Ovary (tissue), 9 donors: ENCODE data around the gene IFI6. TPM values are rescaled to one million over a fixed set of nuclear protein-coding genes. Genes with fewer than 3 reads are reported as not detected.

ENCODE experiments used
- DNase-seq, 5 donors: peaks; one replicate each; pipeline ENCODE4 v3.0.0-alpha.2; 2019 to 2020
- H3K27ac ChIP-seq, 2 donors: fragments of 200-600 bp; one replicate each; pipeline versions ENCODE4 v1.5.1 to v1.8.0; 2019 to 2022
- H3K27me3 ChIP-seq: fragments of 200-600 bp; one replicate; pipeline ENCODE4 v1.8.0; 2022
- H3K36me3 ChIP-seq: fragments of 200-600 bp; sonication (generic); one replicate; pipeline ENCODE4 v1.5.1; 2019
- H3K4me1 ChIP-seq: one replicate; pipeline ENCODE4 v1.8.1; 2013; ENCODE audit warnings: mild to moderate bottlenecking, moderate library complexity; ENCODE audit not compliant: insufficient read depth
- H3K4me3 ChIP-seq: fragments of 200-600 bp; sonication (generic); one replicate; pipeline ENCODE4 v1.5.1; 2017
- H3K9me3 ChIP-seq, 2 donors: fragments of 200-600 bp in 1 of 2; sonication (generic) in 1 of 2; one replicate each; pipeline versions ENCODE4 v1.5.1 to v1.8.1; 2013 to 2019; ENCODE audit warnings: mild to moderate bottlenecking in 1 of 2, moderate library complexity in 1 of 2
- CTCF ChIP-seq, 3 donors: fragments of 450-650 bp in 2 of 3; fragments of 200-600 bp in 1 of 3; IDR thresholded peaks; one replicate each; pipeline versions ENCODE4 v1.5.1 to v1.8.0; 2016 to 2022; ENCODE audit warnings: antibody characterized with exemption in 3 of 3, mild to moderate bottlenecking in 1 of 3
- EP300 ChIP-seq: sonication (generic); formaldehyde crosslinking; IDR thresholded peaks from one replicate; pipeline ENCODE4 v1.6.1; 2017; ENCODE audit warnings: antibody characterized with exemption
- POLR2A ChIP-seq: fragments of 450-650 bp; IDR thresholded peaks from one replicate; pipeline ENCODE4 v1.6.1; 2017; ENCODE audit warnings: antibody characterized with exemption, mild to moderate bottlenecking, moderate library complexity
- WGBS, 3 donors: extraction: QIAGEN DNeasy Blood & Tissue Kit in 1 of 3; methylation state at CpG; one replicate each; pipeline versions ENCODE4 v1.1.5 to v1.1.7; 2013 to 2017; 5-methylcytosine and 5-hydroxymethylcytosine counted together
- intact Hi-C, 4 donors: fragments of 100-400 bp; cut with DNase I; formaldehyde crosslinking; loops; one replicate each; pipeline versions ENCODE4 v1.11.0 to v1.15.1; 2022 to 2023
- polyA plus RNA-seq, 2 donors: library from polyadenylated mRNA; stranded (reverse); fragments of 200-250 nt in 1 of 2; fragments of 350-450 nt in 1 of 2; fragmentation: Illumina TruSeq in 1 of 2; extraction: RNeasy Lipid Tissue Mini Kit (QIAGEN cat#74804) in 1 of 2; gene quantifications; one replicate each; pipeline ENCODE4 v1.2.3, GENCODE V29; 2013 to 2014
- total RNA-seq, 7 donors: library from RNA; depleted of rRNA in 2 of 7; stranded (reverse); fragments of >200 nt in 2 of 7; fragmentation: NEBNext Ultra II Directional in 3 of 7; extraction: Animal tissue kit (Norgen Biotek cat#: 25700) in 3 of 7; gene quantifications; one replicate each; pipeline versions ENCODE4 v1.1.0 to v1.2.4, GENCODE V29; 2016 to 2023
- donor health status: DM: no; HTN: no; CAD: no; lungs with moderate emphysema.
- donor health status: DM: no; HTN: no; CAD: no.
- donor health status: Bipolar disorder and iron deficiency.
- donor health status: DM: yes; HTN: yes; CAD: no.
- donor health status: DM: no; HTN: no; CAD: no.
- donor health status: DM: yes; HTN: yes; CAD: no.

Gene IFI6
- total and polyA plus RNA-seq, 9 donors: 30.3 to 274 (median 61.2) TPM

GRCh38 chr1:27690183-27690582 lies 18.2 kb upstream of the IFI6 start:
- DNase-seq: no peak
- no peaks in the 10 kb centered on the region for H3K36me3 ChIP-seq
- no peaks in the 10 kb centered on the region for H3K9me3 ChIP-seq
- 64 to 68% (median 66%) methylated on average over 2 of the region's 2 CpGs for WGBS, 3 donors
- H3K27me3 ChIP-seq: no peaks in the 10 kb centered on the region
- H3K27ac ChIP-seq: no peak overlapping the region
- no peaks in the 10 kb centered on the region for H3K4me1 ChIP-seq
- no peak overlapping the region for H3K4me3 ChIP-seq
- intact Hi-C loops: no loop called here
- TF ChIP-seq POLR2A (no peak), CTCF (IDR thresholded peaks at IDR 0.05) (no peak), EP300 (no peak)

GRCh38 chr1:27689423-27690173 lies 17.6 kb upstream of the IFI6 start:
- no peak for DNase-seq
- WGBS, 3 donors: 29 to 37% (median 29%) methylated on average over 4 of the region's 4 CpGs
- intact Hi-C loops: no loop called here
- H3K4me3 ChIP-seq: no peak overlapping the region
- no peaks in the 10 kb centered on the region for H3K9me3 ChIP-seq
- no peak for TF ChIP-seq EP300
- TF ChIP-seq POLR2A: no peak
- no peak for TF ChIP-seq CTCF (IDR thresholded peaks at IDR 0.05)
- no peaks in the 10 kb centered on the region for H3K4me1 ChIP-seq
- no peaks in the 10 kb centered on the region for H3K36me3 ChIP-seq
- H3K27ac ChIP-seq: no peak overlapping the region
- H3K27me3 ChIP-seq: no peaks in the 10 kb centered on the region

DNA sequence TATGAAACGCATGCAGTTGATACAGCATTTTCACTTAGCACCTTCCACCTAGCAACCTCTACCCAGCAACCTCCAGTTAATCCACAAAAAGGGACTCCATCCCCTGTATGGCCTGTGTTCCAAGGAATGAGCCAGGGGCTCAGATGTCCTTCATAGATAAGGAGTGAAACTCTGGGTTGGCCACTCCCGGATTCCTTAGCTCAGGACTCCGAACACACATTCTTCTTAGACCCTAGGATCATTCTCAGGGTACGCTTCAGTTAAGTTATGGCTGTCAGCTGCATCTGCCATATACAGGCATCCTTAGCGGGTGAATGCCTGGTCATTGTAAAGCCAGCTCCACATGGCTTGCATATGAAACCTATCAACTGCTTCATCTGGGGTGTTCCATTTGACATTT lies 15.9 kb upstream of the IFI6 start:
- TF ChIP-seq EP300 (no peak), POLR2A (no peak), CTCF (IDR thresholded peaks at IDR 0.05) (no peak)
- WGBS, 3 donors: 87 to 94% (median 87%) methylated on average over 5 of the region's 5 CpGs
- H3K9me3 ChIP-seq: no peaks in the 10 kb centered on the region
- H3K27ac ChIP-seq: no peak overlapping the region
- no peak overlapping the region for H3K4me3 ChIP-seq
- H3K27me3 ChIP-seq: no peaks in the 10 kb centered on the region
- no peaks in the 10 kb centered on the region for H3K36me3 ChIP-seq
- intact Hi-C loops: no loop called here
- H3K4me1 ChIP-seq: no peaks in the 10 kb centered on the region
- DNase-seq: no peak

DNA sequence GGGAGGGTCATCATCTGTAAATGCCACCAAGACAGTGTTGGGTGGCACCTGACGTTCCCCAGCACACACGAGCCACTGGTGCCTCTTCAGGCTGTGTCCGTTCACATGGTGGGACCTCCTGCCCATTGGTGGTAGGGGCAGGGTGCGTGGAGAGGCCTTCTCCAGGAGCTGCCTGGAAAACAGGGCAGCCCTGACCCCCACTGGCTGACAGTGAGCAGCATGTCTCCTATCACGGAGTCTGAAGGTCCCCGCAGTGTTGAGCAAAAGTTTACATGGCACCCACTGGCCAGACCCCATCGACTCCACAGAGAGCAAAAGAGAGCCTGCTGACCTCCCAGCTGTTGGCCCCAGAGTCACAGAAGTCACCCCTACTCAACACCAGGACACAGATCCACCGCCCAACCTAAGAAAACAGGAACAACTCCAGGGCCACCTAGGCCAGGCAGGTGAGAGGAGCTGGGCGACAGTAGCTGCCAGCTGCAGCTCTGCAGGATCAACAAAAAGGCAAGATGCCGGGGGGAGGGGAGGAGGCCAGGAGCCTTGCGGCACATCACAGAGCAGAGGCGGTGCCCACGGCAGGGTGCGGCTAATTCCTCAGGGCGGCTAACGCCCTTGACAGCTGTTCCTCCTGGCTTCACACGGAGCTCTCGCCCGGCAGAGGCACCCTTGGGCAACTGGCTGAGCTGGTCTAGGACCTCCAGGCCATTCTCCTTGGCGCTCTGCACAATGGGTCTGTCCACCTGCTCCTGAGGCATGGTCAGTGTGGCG lies 14.4 kb upstream of the IFI6 start:
- Histone ChIP-seq H3K27me3 (no peaks in the 10 kb centered on the region), H3K4me3 (no peak overlapping the region), H3K4me1 (no peaks in the 10 kb centered on the region), H3K27ac (no peak overlapping the region), H3K36me3 (no peaks in the 10 kb centered on the region), H3K9me3 (peaks cover 0 to 4% of the 10 kb centered on the region in 2 donors)
- TF ChIP-seq POLR2A (no peak), CTCF (IDR thresholded peaks at IDR 0.05) (no peak), EP300 (no peak)
- intact Hi-C loops: no loop called here
- WGBS, 3 donors: 75 to 79% (median 75%) methylated on average over 12 to 21 of the region's 21 CpGs
- no peak for DNase-seq
